ENCODE data around the gene TRRAP.
"Not testable (repeated sequence)": the region's sequence is repeated elsewhere in the genome, so short reads cannot be mapped to it uniquely, and the experiment has no call there.

Gene TRRAP

GRCh38 chr7:98878365-98879197 is at the start of gene TRRAP:
Gene TRRAP (plus strand): TSS chr7:98878532. CDS start chr7:98881151, 2,619 bp downstream.
- DNase-seq (ENCODE audit: low read depth in 2 of 2): peak in 1 of 2 experiments; percentile 33

- no peak for DNase-seq (ENCODE audit: low read depth in 2 of 2)
Measured at GRCh38 chr7:98830972-98831548, 47.3 kb upstream of the TRRAP start.

- no peak for DNase-seq (ENCODE audit: low read depth in 2 of 2)
Measured at GRCh38 chr7:98831641-98832221, 46.6 kb upstream of the TRRAP start.

- DNase-seq (ENCODE audit: low read depth in 2 of 2): no peak
Measured at GRCh38 chr7:98833022-98833421, 45.3 kb upstream of the TRRAP start.

- no peak for DNase-seq (ENCODE audit: low read depth in 2 of 2)
Measured at GRCh38 chr7:98834949-98835348, 43.4 kb upstream of the TRRAP start.

GRCh38 chr7:98836811-98837629 is 41.3 kb upstream of the TRRAP start:
- no peak for DNase-seq (ENCODE audit: low read depth in 2 of 2)

GRCh38 chr7:98837630-98837972 is 40.7 kb upstream of the TRRAP start:
- no peak for DNase-seq (ENCODE audit: low read depth in 2 of 2)

- no peak for DNase-seq (ENCODE audit: low read depth in 2 of 2)
Measured at GRCh38 chr7:98840096-98840495, 38.2 kb upstream of the TRRAP start.

GRCh38 chr7:98840722-98841121 is 37.6 kb upstream of the TRRAP start:
- DNase-seq (ENCODE audit: low read depth in 2 of 2): no peak

- no peak for DNase-seq (ENCODE audit: low read depth in 2 of 2)
Measured at GRCh38 chr7:98841179-98841997, 36.9 kb upstream of the TRRAP start.

GRCh38 chr7:98842552-98842951 is 35.8 kb upstream of the TRRAP start:
- DNase-seq (ENCODE audit: low read depth in 2 of 2): not testable (repeated sequence)

- no peak for DNase-seq (ENCODE audit: low read depth in 2 of 2)
Measured at GRCh38 chr7:98848918-98849317, 29.4 kb upstream of the TRRAP start.

GRCh38 chr7:98852826-98853225 is 25.5 kb upstream of the TRRAP start:
- peak; percentile 38 to 39 for DNase-seq (ENCODE audit: low read depth in 2 of 2)

GRCh38 chr7:98855610-98856422 is 22.5 kb upstream of the TRRAP start:
- DNase-seq (ENCODE audit: low read depth in 2 of 2): no peak

GRCh38 chr7:98860071-98860470 is 18.3 kb upstream of the TRRAP start:
- no peak for DNase-seq (ENCODE audit: low read depth in 2 of 2)

- no peak for DNase-seq (ENCODE audit: low read depth in 2 of 2)
Measured at GRCh38 chr7:98862203-98862602, 16.1 kb upstream of the TRRAP start.

- no peak for DNase-seq (ENCODE audit: low read depth in 2 of 2)
Measured at GRCh38 chr7:98862716-98863420, 15.5 kb upstream of the TRRAP start.

- DNase-seq (ENCODE audit: low read depth in 2 of 2): no peak
Measured at GRCh38 chr7:98863601-98864000, 14.7 kb upstream of the TRRAP start.

GRCh38 chr7:98864731-98865453 is 13.4 kb upstream of the TRRAP start:
- DNase-seq (ENCODE audit: low read depth in 2 of 2): no peak
